ENCODE measurements around the gene PPARG. TPM values are rescaled to one million over a fixed set of nuclear protein-coding genes. Genes with fewer than 3 reads are reported as not detected.

The PPARG gene
- total and polyA plus RNA-seq, 2 donors (not counting 3 experiments of a cell fraction or from before 2014, with no cell fraction given): 0.15 to 1.3 TPM

DNA sequence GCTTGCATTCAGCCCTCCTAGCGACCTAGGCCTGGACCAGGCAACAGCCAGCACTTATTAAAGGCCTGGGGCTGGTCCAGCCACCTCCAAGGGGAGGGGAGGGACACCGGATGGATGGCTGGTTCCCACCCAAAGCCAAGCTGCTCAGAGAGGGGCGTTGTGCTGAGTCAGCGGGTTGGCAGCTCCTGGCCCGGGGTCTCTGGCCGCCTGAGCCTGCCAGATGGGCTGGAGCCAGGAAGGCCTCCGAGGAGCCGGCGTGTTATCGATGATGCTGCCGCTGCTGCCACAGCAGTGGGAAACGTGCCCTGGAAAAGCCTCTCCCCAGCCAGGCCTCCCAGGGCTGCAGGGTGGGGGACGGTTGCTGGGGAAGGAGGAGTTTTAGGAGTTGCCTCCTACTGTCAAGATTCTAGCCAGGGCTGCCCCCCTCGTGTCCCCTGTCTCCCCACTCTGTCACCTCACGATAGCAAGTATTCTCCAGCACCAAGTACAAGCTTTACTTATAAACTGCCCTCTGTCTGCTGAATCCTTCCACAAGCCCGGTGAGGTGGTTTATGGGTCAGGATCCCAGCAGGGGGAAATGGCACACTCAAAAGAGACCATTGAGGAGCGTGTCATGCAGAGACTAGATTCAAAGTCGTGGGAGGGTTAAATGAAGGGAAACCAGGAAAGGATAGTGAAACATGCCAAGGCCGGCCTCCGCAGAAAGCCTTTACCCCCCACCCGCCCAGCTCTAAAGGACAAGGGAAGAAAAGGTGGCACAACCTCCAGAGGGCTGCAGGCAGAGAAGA, 152.3 kb downstream of the PPARG start:
- Histone ChIP-seq H3K4me1 (ENCODE audit: control insufficient read depth, extremely low read depth, insufficient read depth, low read length) (no peaks in the 10 kb centered on the region), H3K9me3 (replicated peaks; ENCODE audit: control insufficient read depth, insufficient read depth, low read length) (no peaks in the 10 kb centered on the region), H3K4me3 (replicated peaks in 1 of 3; ENCODE audit: insufficient read depth in 1 of 3, low read depth in 1 of 3, low read length in 3 of 3) (no peak overlapping the region), H2AFZ (ENCODE audit: low read depth, low read length) (no peak overlapping the region), H3K27me3 (ENCODE audit: control insufficient read depth in 2 of 2, insufficient read depth in 2 of 2, low read length in 2 of 2) (peaks cover 0 to 1% of the 10 kb centered on the region in 2 experiments), H3K79me2 (ENCODE audit: control insufficient read depth, insufficient read depth, low read length) (no peaks in the 10 kb centered on the region), H3K27ac (ENCODE audit: insufficient read depth, low read depth, low read length) (no peak overlapping the region), H3K4me2 (ENCODE audit: insufficient read depth, low read length) (no peak overlapping the region), H3K9ac (replicated peaks; ENCODE audit: extremely low read depth, insufficient read depth, low read length) (no peak overlapping the region), H4K20me1 (replicated peaks; ENCODE audit: control insufficient read depth, extremely low read depth, insufficient read depth, low read length) (no peaks in the 10 kb centered on the region), H3K36me3 (ENCODE audit: control insufficient read depth in 2 of 2, extremely low read depth in 1 of 2, insufficient read depth in 2 of 2, low read length in 2 of 2) (no peaks in the 10 kb centered on the region), H3K9me1 (replicated peaks; ENCODE audit: control insufficient read depth, extremely low read depth, insufficient read depth, low read length) (no peaks in the 10 kb centered on the region)
- dilution Hi-C loops (cut with MboI; ENCODE audit: extremely low pct_ligation_motif_present, low sequenced_read_pairs) (no loop called here), intact Hi-C loops (cut with micrococcal nuclease) (no loop called here)
- DNase-seq (ENCODE audit: low read depth, low spot score) (no peak), FAIRE-seq (no peak)
- TF ChIP-seq POLR2A (IDR thresholded peaks at IDR 0.05; ENCODE audit: low read depth, low read length) (no peak), GATA2 (IDR thresholded peaks at IDR 0.05; ENCODE audit: insufficient read depth, insufficient read length, low read depth, low read length) (no peak), MYC (IDR thresholded peaks at IDR 0.05; ENCODE audit: low read depth, low read length) (no peak), POLR2AphosphoS5 (IDR thresholded peaks at IDR 0.05; ENCODE audit: insufficient read depth, low read depth, low read length) (no peak), EZH2 (IDR thresholded peaks at IDR 0.05; ENCODE audit: borderline replicate concordance, low read depth, low read length, severe bottlenecking) (no peak), JUN (IDR thresholded peaks at IDR 0.05; ENCODE audit: borderline replicate concordance, insufficient read depth, insufficient read length, low read depth) (no peak), FOS (IDR thresholded peaks at IDR 0.05; ENCODE audit: borderline replicate concordance, insufficient read depth, low read length) (no peak)
- TF ChIP-seq, protein P1, sequence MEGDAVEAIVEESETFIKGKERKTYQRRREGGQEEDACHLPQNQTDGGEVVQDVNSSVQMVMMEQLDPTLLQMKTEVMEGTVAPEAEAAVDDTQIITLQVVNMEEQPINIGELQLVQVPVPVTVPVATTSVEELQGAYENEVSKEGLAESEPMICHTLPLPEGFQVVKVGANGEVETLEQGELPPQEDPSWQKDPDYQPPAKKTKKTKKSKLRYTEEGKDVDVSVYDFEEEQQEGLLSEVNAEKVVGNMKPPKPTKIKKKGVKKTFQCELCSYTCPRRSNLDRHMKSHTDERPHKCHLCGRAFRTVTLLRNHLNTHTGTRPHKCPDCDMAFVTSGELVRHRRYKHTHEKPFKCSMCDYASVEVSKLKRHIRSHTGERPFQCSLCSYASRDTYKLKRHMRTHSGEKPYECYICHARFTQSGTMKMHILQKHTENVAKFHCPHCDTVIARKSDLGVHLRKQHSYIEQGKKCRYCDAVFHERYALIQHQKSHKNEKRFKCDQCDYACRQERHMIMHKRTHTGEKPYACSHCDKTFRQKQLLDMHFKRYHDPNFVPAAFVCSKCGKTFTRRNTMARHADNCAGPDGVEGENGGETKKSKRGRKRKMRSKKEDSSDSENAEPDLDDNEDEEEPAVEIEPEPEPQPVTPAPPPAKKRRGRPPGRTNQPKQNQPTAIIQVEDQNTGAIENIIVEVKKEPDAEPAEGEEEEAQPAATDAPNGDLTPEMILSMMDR (IDR thresholded peaks at IDR 0.05; ENCODE audit: extremely low read depth in 1 of 2, insufficient read depth in 1 of 2, low read depth in 1 of 2, low read length in 2 of 2): no peak
- TF ChIP-seq, protein P2, sequence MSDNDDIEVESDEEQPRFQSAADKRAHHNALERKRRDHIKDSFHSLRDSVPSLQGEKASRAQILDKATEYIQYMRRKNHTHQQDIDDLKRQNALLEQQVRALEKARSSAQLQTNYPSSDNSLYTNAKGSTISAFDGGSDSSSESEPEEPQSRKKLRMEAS (IDR thresholded peaks at IDR 0.05; ENCODE audit: insufficient read depth, insufficient read length): no peak
- POLR2A ChIA-PET: no interaction called here
- CTCF ChIA-PET: interaction anchor here (1.2 kb wide), 1 partner anchor 9 kb away, joined by 3 read pairs; no protein-coding TSS in a partner anchor
- no TSS peak for BruUV-seq (replicated peaks)

All from endothelial cell of umbilical vein (primary cell).